ENCODE results near the gene SYK. TPM values are rescaled to one million over a fixed set of nuclear protein-coding genes. Genes with fewer than 3 reads are reported as not detected.

SYK gene
- total RNA-seq, 2 donors from 2014 or later = 2.5 to 6.0 TPM

DNA sequence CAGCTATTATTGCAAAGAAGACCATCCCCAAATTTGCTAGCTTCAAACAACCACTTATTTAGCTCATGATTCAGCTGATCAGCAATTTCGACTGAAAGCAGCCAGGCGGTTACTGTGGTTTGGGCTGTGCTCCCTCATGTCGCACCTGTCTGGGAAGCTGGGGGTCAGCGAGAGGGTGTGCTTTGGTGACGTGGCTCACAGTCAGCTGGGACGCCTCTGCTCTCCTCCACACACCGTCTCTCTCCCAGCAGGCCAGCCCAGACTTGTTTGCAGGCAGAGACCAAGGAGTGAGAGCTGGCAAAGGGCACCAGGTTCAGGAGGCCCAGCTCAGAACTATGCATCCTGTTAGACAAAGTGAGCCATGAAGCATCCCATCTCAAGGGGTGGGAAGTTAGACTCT, 140.9 kb downstream of the SYK start:
- Histone ChIP-seq H3K4me3 (ENCODE audit: low read length) (no peak overlapping the region), H3K36me3 (ENCODE audit: control insufficient read depth, insufficient read depth, low read length) (no peaks in the 10 kb centered on the region), H3K27ac (ENCODE audit: low read depth, low read length) (no peak overlapping the region), H3K27me3 (ENCODE audit: control insufficient read depth, insufficient read depth, low read length, poor library complexity, severe bottlenecking) (no peaks in the 10 kb centered on the region), H3K4me1 (ENCODE audit: control insufficient read depth, insufficient read depth, low read length) (no peaks in the 10 kb centered on the region), H3K9ac (ENCODE audit: extremely low read depth, low read length, poor library complexity, severe bottlenecking) (no peak overlapping the region), H3K9me3 (ENCODE audit: control insufficient read depth, low read length) (no peaks in the 10 kb centered on the region)
- no peaks in the 10 kb centered on the region for H3K36me3 Mint-ChIP-seq (ENCODE audit: low read depth)
- H3K9me3 Mint-ChIP-seq = peaks cover 8% of the 10 kb centered on the region
- H3K27me3 Mint-ChIP-seq (ENCODE audit: insufficient read depth) = peaks cover 34% of the 10 kb centered on the region
- 90 to 100% methylated on average over 6 to 7 of the region's 7 CpGs for WGBS, 2 experiments (ENCODE audit: insufficient coverage in 1 of 2, insufficient read length in 1 of 2)
- TF ChIP-seq, protein P1, sequence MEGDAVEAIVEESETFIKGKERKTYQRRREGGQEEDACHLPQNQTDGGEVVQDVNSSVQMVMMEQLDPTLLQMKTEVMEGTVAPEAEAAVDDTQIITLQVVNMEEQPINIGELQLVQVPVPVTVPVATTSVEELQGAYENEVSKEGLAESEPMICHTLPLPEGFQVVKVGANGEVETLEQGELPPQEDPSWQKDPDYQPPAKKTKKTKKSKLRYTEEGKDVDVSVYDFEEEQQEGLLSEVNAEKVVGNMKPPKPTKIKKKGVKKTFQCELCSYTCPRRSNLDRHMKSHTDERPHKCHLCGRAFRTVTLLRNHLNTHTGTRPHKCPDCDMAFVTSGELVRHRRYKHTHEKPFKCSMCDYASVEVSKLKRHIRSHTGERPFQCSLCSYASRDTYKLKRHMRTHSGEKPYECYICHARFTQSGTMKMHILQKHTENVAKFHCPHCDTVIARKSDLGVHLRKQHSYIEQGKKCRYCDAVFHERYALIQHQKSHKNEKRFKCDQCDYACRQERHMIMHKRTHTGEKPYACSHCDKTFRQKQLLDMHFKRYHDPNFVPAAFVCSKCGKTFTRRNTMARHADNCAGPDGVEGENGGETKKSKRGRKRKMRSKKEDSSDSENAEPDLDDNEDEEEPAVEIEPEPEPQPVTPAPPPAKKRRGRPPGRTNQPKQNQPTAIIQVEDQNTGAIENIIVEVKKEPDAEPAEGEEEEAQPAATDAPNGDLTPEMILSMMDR (conservative IDR thresholded peaks at IDR 0.05) = no peak
- DNase-seq = no peak
- H3K27ac Mint-ChIP-seq = no peak overlapping the region
- peaks cover 2% of the 10 kb centered on the region for H3K4me1 Mint-ChIP-seq
- H3K4me3 Mint-ChIP-seq = no peak overlapping the region

GRCh38 chr9:90943341-90943740, 141.7 kb downstream of the SYK start:
- Histone ChIP-seq H3K9ac (ENCODE audit: extremely low read depth, low read length, poor library complexity, severe bottlenecking) (no peak overlapping the region), H3K36me3 (ENCODE audit: control insufficient read depth, insufficient read depth, low read length) (no peaks in the 10 kb centered on the region), H3K27me3 (ENCODE audit: control insufficient read depth, insufficient read depth, low read length, poor library complexity, severe bottlenecking) (no peaks in the 10 kb centered on the region), H3K4me1 (ENCODE audit: control insufficient read depth, insufficient read depth, low read length) (no peaks in the 10 kb centered on the region), H3K4me3 (ENCODE audit: low read length) (no peak overlapping the region), H3K27ac (ENCODE audit: low read depth, low read length) (no peak overlapping the region), H3K9me3 (ENCODE audit: control insufficient read depth, low read length) (peaks cover under 1% of the 10 kb centered on the region)
- Mint-ChIP-seq H3K4me1 (peaks cover 2% of the 10 kb centered on the region), H3K27me3 (ENCODE audit: insufficient read depth) (peaks cover 33% of the 10 kb centered on the region), H3K27ac (no peak overlapping the region), H3K4me3 (no peak overlapping the region), H3K9me3 (peaks cover 8% of the 10 kb centered on the region), H3K36me3 (ENCODE audit: low read depth) (no peaks in the 10 kb centered on the region)
- 85 to 97% methylated on average over 3 to 7 of the region's 7 CpGs for WGBS, 2 experiments (ENCODE audit: insufficient coverage in 1 of 2, insufficient read length in 1 of 2)
- no peak for DNase-seq
- TF ChIP-seq, protein P1 (conservative IDR thresholded peaks at IDR 0.05) = no peak

GRCh38 chr9:90945336-90945735, 143.7 kb downstream of the SYK start:
- 89 to 100% methylated on average over 1 to 2 of the region's 2 CpGs for WGBS, 2 experiments (ENCODE audit: insufficient coverage in 1 of 2, insufficient read length in 1 of 2)
- Mint-ChIP-seq H3K27me3 (ENCODE audit: insufficient read depth) (peaks cover 28% of the 10 kb centered on the region), H3K9me3 (peaks cover 8% of the 10 kb centered on the region), H3K4me3 (no peak overlapping the region), H3K27ac (no peak overlapping the region), H3K4me1 (peaks cover 11% of the 10 kb centered on the region), H3K36me3 (ENCODE audit: low read depth) (no peaks in the 10 kb centered on the region)
- TF ChIP-seq, protein P1 (conservative IDR thresholded peaks at IDR 0.05) = no peak
- H3K9ac ChIP-seq (ENCODE audit: extremely low read depth, low read length, poor library complexity, severe bottlenecking) = no peak overlapping the region
- H3K27me3 ChIP-seq (ENCODE audit: control insufficient read depth, insufficient read depth, low read length, poor library complexity, severe bottlenecking) = no peaks in the 10 kb centered on the region
- H3K27ac ChIP-seq (ENCODE audit: low read depth, low read length) = no peak overlapping the region
- H3K36me3 ChIP-seq (ENCODE audit: control insufficient read depth, insufficient read depth, low read length) = no peaks in the 10 kb centered on the region
- H3K9me3 ChIP-seq (ENCODE audit: control insufficient read depth, low read length) = peaks cover 11% of the 10 kb centered on the region
- no peak for DNase-seq
- no peak overlapping the region for H3K4me3 ChIP-seq (ENCODE audit: low read length)
- H3K4me1 ChIP-seq (ENCODE audit: control insufficient read depth, insufficient read depth, low read length) = no peaks in the 10 kb centered on the region

Measured in endodermal cell (in vitro differentiated cells).